ENCODE results near the gene HYOU1. TPM values are rescaled to one million over a fixed set of nuclear protein-coding genes. Genes with fewer than 3 reads are reported as not detected.
A peak's percentile ranks its signal among the peaks of the same experiment; 100 is the strongest.

HYOU1 gene
- total and polyA plus RNA-seq, 10 donors: 12.3 to 131 (median 72.0) TPM

DNA sequence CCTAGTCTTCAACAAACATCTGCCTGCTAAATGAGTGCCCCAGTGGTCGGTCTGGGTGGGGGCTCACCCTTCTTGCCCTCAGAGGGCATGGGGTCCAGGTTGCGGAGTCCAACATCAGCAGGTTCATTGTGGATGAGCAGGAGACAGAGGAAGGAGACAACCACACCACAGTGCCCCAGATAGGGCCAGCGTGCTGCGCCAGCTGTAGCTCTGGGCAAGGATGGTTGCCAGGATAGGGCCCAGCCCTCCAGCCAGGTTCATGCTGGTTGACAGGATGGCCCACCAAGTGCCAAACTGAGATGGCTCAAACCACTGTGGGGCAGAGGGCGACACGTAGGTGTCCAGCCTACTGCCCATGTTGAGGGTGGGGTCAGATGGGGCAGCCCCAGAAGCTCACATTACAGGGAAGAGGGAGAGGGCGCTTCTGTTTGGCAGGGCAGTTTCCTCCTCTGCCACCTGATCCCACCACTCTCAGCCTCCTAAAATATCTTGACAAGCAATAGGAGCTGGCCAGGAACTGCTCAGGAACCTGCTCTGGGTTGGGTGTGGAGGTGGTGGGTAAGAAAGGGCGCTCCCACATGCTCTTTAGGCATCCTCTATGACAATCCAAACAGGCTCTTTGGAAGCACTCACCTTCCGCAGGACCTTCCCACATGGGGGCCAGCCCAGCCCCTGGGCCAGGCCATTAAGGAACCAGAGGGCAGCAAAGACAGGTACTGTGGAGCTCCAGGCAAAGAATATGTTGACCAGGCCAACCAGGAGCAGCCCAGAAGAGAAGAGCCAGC, 29.3 kb downstream of the HYOU1 start:
- peaks cover 14 to 68% (median 43%) of the 10 kb centered on the region in 6 donors for H3K4me1 ChIP-seq
- peaks cover 0 to 58% (median 32%) of the 10 kb centered on the region in 6 donors for H3K36me3 ChIP-seq
- H3K4me3 ChIP-seq: no peak overlapping the region
- peak overlapping the region in 2 of 8 donors; percentile 14 to 24 for H3K27ac ChIP-seq
- no peaks in the 10 kb centered on the region for H3K9me3 ChIP-seq
- H3K27me3 ChIP-seq (replicated peaks in 1 of 7): no peaks in the 10 kb centered on the region
- DNase-seq: peak; percentile 72
- intact Hi-C loops (cut with DNase I; ENCODE audit: low total_unique reads): no loop called here
- 95 to 100% (median 96%) methylated on average over 8 to 9 of the region's 9 CpGs for WGBS, 5 donors
- TF ChIP-seq POLR2A (IDR thresholded peaks at IDR 0.05): no peak
- TF ChIP-seq CTCF (IDR thresholded peaks at IDR 0.05 in 8 of 11, conservative IDR thresholded peaks at IDR 0.05 in 3 of 11): no peak
- no peak for TF ChIP-seq POLR2AphosphoS5 (IDR thresholded peaks at IDR 0.05)

- Histone ChIP-seq H3K27ac (peak overlapping the region in 2 of 8 donors; percentile 76 to 77), H3K4me1 (peaks cover 14 to 71% (median 46%) of the 10 kb centered on the region in 6 donors), H3K36me3 (peaks cover 0 to 66% (median 39%) of the 10 kb centered on the region in 6 donors), H3K9me3 (no peaks in the 10 kb centered on the region), H3K4me3 (no peak overlapping the region), H3K27me3 (replicated peaks in 1 of 7) (no peaks in the 10 kb centered on the region)
- DNase-seq: peak; percentile 53
- TF ChIP-seq POLR2A (IDR thresholded peaks at IDR 0.05): no peak
- TF ChIP-seq POLR2AphosphoS5 (IDR thresholded peaks at IDR 0.05): no peak
- no peak for TF ChIP-seq CTCF (IDR thresholded peaks at IDR 0.05 in 8 of 11, conservative IDR thresholded peaks at IDR 0.05 in 3 of 11)
- intact Hi-C loops (cut with DNase I; ENCODE audit: low total_unique reads): no loop called here
- 93 to 100% (median 97%) methylated on average over 2 of the region's 2 CpGs for WGBS, 5 donors
Measured at GRCh38 chr11:119026970-119027369, 30.0 kb downstream of the HYOU1 start.

- Histone ChIP-seq H3K27me3 (replicated peaks in 1 of 7) (no peaks in the 10 kb centered on the region), H3K4me3 (no peak overlapping the region), H3K27ac (peak overlapping the region in 6 of 8 donors; percentile 60 to 77 (median 72)), H3K4me1 (peaks cover 15 to 75% (median 51%) of the 10 kb centered on the region in 6 donors), H3K36me3 (peaks cover 0 to 74% (median 45%) of the 10 kb centered on the region in 6 donors), H3K9me3 (no peaks in the 10 kb centered on the region)
- peak; percentile 56 for DNase-seq
- WGBS, 5 donors: 89 to 96% (median 94%) methylated on average over 16 of the region's 16 CpGs
- TF ChIP-seq POLR2AphosphoS5 (IDR thresholded peaks at IDR 0.05) (no peak), CTCF (IDR thresholded peaks at IDR 0.05 in 8 of 11, conservative IDR thresholded peaks at IDR 0.05 in 3 of 11) (no peak), POLR2A (IDR thresholded peaks at IDR 0.05) (no peak)
- intact Hi-C loops (cut with DNase I; ENCODE audit: low total_unique reads): no loop called here
Measured at GRCh38 chr11:119025978-119026766, 30.8 kb downstream of the HYOU1 start.

- peaks cover 0 to 81% (median 46%) of the 10 kb centered on the region in 6 donors for H3K36me3 ChIP-seq
- WGBS, 5 donors: 90 to 98% (median 97%) methylated on average over 5 of the region's 5 CpGs
- intact Hi-C loops (cut with DNase I; ENCODE audit: low total_unique reads): no loop called here
Measured at GRCh38 chr11:119025541-119025940, 31.5 kb downstream of the HYOU1 start.

More at GRCh38 chr11:119025541-119025940, 31.5 kb downstream of the HYOU1 start:
- no peak for TF ChIP-seq POLR2A (IDR thresholded peaks at IDR 0.05)
- TF ChIP-seq CTCF (IDR thresholded peaks at IDR 0.05 in 8 of 11, conservative IDR thresholded peaks at IDR 0.05 in 3 of 11): no peak
- TF ChIP-seq POLR2AphosphoS5 (IDR thresholded peaks at IDR 0.05): no peak
- no peaks in the 10 kb centered on the region for H3K9me3 ChIP-seq
- peaks cover 18 to 78% (median 53%) of the 10 kb centered on the region in 6 donors for H3K4me1 ChIP-seq
- no peaks in the 10 kb centered on the region for H3K27me3 ChIP-seq (replicated peaks in 1 of 7)
- DNase-seq: no peak
- H3K4me3 ChIP-seq: no peak overlapping the region
- H3K27ac ChIP-seq: peak overlapping the region in 7 of 8 donors; percentile 29 to 77 (median 68)
